GM23248 (cell line): ENCODE data around the gene STUM. TPM values are rescaled to one million over a fixed set of nuclear protein-coding genes. Genes with fewer than 3 reads are reported as not detected.

Experiments used
- DNase-seq: peaks from one replicate; pipeline ENCODE4 v3.0.0-alpha.2; 2015
- H2AFZ ChIP-seq: fragments of 200-600 bp; sonication (generic); 2 replicates; pipeline ENCODE4 v1.6.1; 2016; ENCODE audit warnings: antibody characterized with exemption
- H3F3A ChIP-seq: fragments of 200-600 bp; sonication (generic); 2 replicates; pipeline ENCODE4 v1.6.1; 2016; ENCODE audit warnings: mild to moderate bottlenecking, antibody characterized with exemption, mixed run types; ENCODE audit not compliant: insufficient read depth
- H3K27ac ChIP-seq: fragments of 200-600 bp; sonication (generic); 2 replicates; pipeline ENCODE4 v1.5.1; 2016; ENCODE audit warnings: mild to moderate bottlenecking
- H3K27me3 ChIP-seq: fragments of 200-600 bp; sonication (generic); replicated peaks from 2 replicates; pipeline ENCODE4 v1.6.1; 2016; ENCODE audit warnings: mild to moderate bottlenecking; ENCODE audit not compliant: insufficient read depth
- H3K36me3 ChIP-seq: fragments of 200-600 bp; sonication (generic); 2 replicates; pipeline ENCODE4 v1.6.1; 2016; ENCODE audit warnings: low read depth, mild to moderate bottlenecking
- H3K4me1 ChIP-seq: fragments of 200-600 bp; sonication (generic); 2 replicates; pipeline ENCODE4 v1.6.1; 2016; ENCODE audit warnings: mild to moderate bottlenecking; ENCODE audit not compliant: insufficient read depth
- H3K4me2 ChIP-seq: fragments of 200-600 bp; sonication (generic); one replicate; pipeline ENCODE4 v1.6.1; 2016; ENCODE audit warnings: mild to moderate bottlenecking; ENCODE audit not compliant: unreplicated experiment
- H3K4me3 ChIP-seq: fragments of 200-600 bp; sonication (generic); 2 replicates; pipeline ENCODE4 v1.5.1; 2016; ENCODE audit warnings: mild to moderate bottlenecking
- H3K79me2 ChIP-seq: fragments of 200-600 bp; sonication (generic); 2 replicates; pipeline ENCODE4 v1.6.1; 2016; ENCODE audit warnings: mild to moderate bottlenecking; ENCODE audit not compliant: insufficient read depth
- H3K9ac ChIP-seq: fragments of 200-600 bp; sonication (generic); 2 replicates; pipeline ENCODE4 v1.6.1; 2016; ENCODE audit warnings: mild to moderate bottlenecking
- H3K9me2 ChIP-seq: fragments of 200-600 bp; sonication (generic); 2 replicates; pipeline ENCODE4 v1.6.1; 2016; ENCODE audit warnings: mixed run types, mild to moderate bottlenecking, moderate library complexity; ENCODE audit not compliant: insufficient read depth
- H3K9me3 ChIP-seq: fragments of 200-600 bp; sonication (generic); one replicate; pipeline ENCODE4 v1.6.1; 2017; ENCODE audit warnings: low read depth
- H4K20me1 ChIP-seq: fragments of 200-600 bp; sonication (generic); 2 replicates; pipeline ENCODE4 v1.6.0; 2016; ENCODE audit not compliant: insufficient read depth
- EZH2 ChIP-seq: fragments of 200-600 bp; sonication (generic); IDR thresholded peaks from 2 replicates; pipeline ENCODE4 v1.6.1; 2018; ENCODE audit warnings: antibody characterized with exemption, mild to moderate bottlenecking; ENCODE audit not compliant: insufficient read depth, poor library complexity, severe bottlenecking
- EZH2phosphoT487 ChIP-seq: fragments of 200-600 bp; sonication (generic); IDR thresholded peaks from 2 replicates; pipeline ENCODE4 v1.6.1; 2018; ENCODE audit warnings: antibody characterized with exemption, moderate library complexity, mild to moderate bottlenecking, low read depth; ENCODE audit not compliant: insufficient read depth
- WGBS, 2 experiments: methylation state at CpG; one replicate each; pipeline ENCODE4 v1.1.6; 2015 to 2017; ENCODE audit warnings: low lambda C conversion rate in 2 of 2, low coverage in 1 of 2; ENCODE audit errors: missing lambda C conversion rate in 2 of 2; 5-methylcytosine and 5-hydroxymethylcytosine counted together
- in situ Hi-C: fragments of 300-500 bp; cut with MboI; formaldehyde crosslinking; loops from 2 replicates; pipeline ENCODE4 v1.15.0; 2020
- polyA plus RNA-seq: library from polyadenylated mRNA; unstranded; fragments of >200 nt; fragmentation: Nextera tagmentation; extraction: Ambion mirVana; gene quantifications from 2 replicates; pipeline ENCODE4 v1.2.1, GENCODE V29; 2016
- total RNA-seq: library from RNA; depleted of rRNA; stranded (reverse); fragments of >200 nt; shearing (Covaris generic); gene quantifications from 2 replicates; pipeline ENCODE4 v1.2.3, GENCODE V29; 2014

Gene STUM
- total and polyA plus RNA-seq, 2 experiments from 2014 or later, result under 0.01 TPM; not detected in 1

GRCh38 chr1:226574044-226574443 is 25.5 kb downstream of the STUM start:
- Histone ChIP-seq H3K9me3 (no peaks in the 10 kb centered on the region), H4K20me1 (no peaks in the 10 kb centered on the region), H3F3A (no peaks in the 10 kb centered on the region), H3K36me3 (no peaks in the 10 kb centered on the region), H3K79me2 (no peaks in the 10 kb centered on the region), H3K4me1 (no peaks in the 10 kb centered on the region), H3K27ac (no peak overlapping the region), H3K9ac (no peak overlapping the region), H2AFZ (no peak overlapping the region), H3K4me2 (no peak overlapping the region), H3K27me3 (peaks cover 5% of the 10 kb centered on the region), H3K9me2 (no peaks in the 10 kb centered on the region), H3K4me3 (no peak overlapping the region)
- 29 to 33% methylated on average over 2 of the region's 2 CpGs for WGBS, 2 experiments
- in situ Hi-C loops, result no loop called here
- DNase-seq, result no peak
- TF ChIP-seq EZH2 (no peak), EZH2phosphoT487 (no peak)

GRCh38 chr1:226574591-226575435 is 26.2 kb downstream of the STUM start:
- Histone ChIP-seq H3F3A (no peaks in the 10 kb centered on the region), H3K4me2 (no peak overlapping the region), H2AFZ (no peak overlapping the region), H3K9me2 (no peaks in the 10 kb centered on the region), H3K27ac (no peak overlapping the region), H3K27me3 (peaks cover 5% of the 10 kb centered on the region), H4K20me1 (no peaks in the 10 kb centered on the region), H3K36me3 (no peaks in the 10 kb centered on the region), H3K9me3 (no peaks in the 10 kb centered on the region), H3K4me3 (no peak overlapping the region), H3K9ac (no peak overlapping the region), H3K79me2 (no peaks in the 10 kb centered on the region), H3K4me1 (no peaks in the 10 kb centered on the region)
- 67 to 70% methylated on average over 21 of the region's 21 CpGs for WGBS, 2 experiments
- no peak for TF ChIP-seq EZH2
- no peak for TF ChIP-seq EZH2phosphoT487
- in situ Hi-C loops, result no loop called here
- DNase-seq, result no peak

GRCh38 chr1:226575436-226575720 is 26.8 kb downstream of the STUM start:
- H3K4me3 ChIP-seq, result no peak overlapping the region

GRCh38 chr1:226575739-226576378 is 27.3 kb downstream of the STUM start:
- no peak overlapping the region for H3K9ac ChIP-seq
- H3K27me3 ChIP-seq, result peaks cover under 1% of the 10 kb centered on the region; the same call in 1 of the 2 replicates
- H3K36me3 ChIP-seq, result no peaks in the 10 kb centered on the region
- H3F3A ChIP-seq, result no peaks in the 10 kb centered on the region
- H3K4me2 ChIP-seq, result no peak overlapping the region
- DNase-seq, result no peak
- no peaks in the 10 kb centered on the region for H4K20me1 ChIP-seq
- H3K9me2 ChIP-seq, result no peaks in the 10 kb centered on the region
- no peak for TF ChIP-seq EZH2phosphoT487
- TF ChIP-seq EZH2, result no peak
- no peak overlapping the region for H3K4me3 ChIP-seq
- no peak overlapping the region for H2AFZ ChIP-seq
- H3K27ac ChIP-seq, result no peak overlapping the region
- no peaks in the 10 kb centered on the region for H3K79me2 ChIP-seq
- no peaks in the 10 kb centered on the region for H3K4me1 ChIP-seq
- in situ Hi-C loops, result no loop called here
- no peaks in the 10 kb centered on the region for H3K9me3 ChIP-seq
- 62 to 66% methylated on average over 9 of the region's 9 CpGs for WGBS, 2 experiments

More at GRCh38 chr1:226575436-226575720, 26.8 kb downstream of the STUM start:
- H3K9me2 ChIP-seq, result no peaks in the 10 kb centered on the region
- no peaks in the 10 kb centered on the region for H4K20me1 ChIP-seq
- TF ChIP-seq EZH2 (no peak), EZH2phosphoT487 (no peak)
- WGBS, 2 experiments, result 68 to 71% methylated on average over 4 of the region's 4 CpGs
- H3K4me2 ChIP-seq, result no peak overlapping the region
- no peak overlapping the region for H2AFZ ChIP-seq
- no peaks in the 10 kb centered on the region for H3K79me2 ChIP-seq
- no peaks in the 10 kb centered on the region for H3F3A ChIP-seq
- H3K27me3 ChIP-seq, result peaks cover 5% of the 10 kb centered on the region
- no peak overlapping the region for H3K27ac ChIP-seq
- H3K4me1 ChIP-seq, result no peaks in the 10 kb centered on the region
- no peak overlapping the region for H3K9ac ChIP-seq
- no peaks in the 10 kb centered on the region for H3K36me3 ChIP-seq
- in situ Hi-C loops, result no loop called here
- no peak for DNase-seq
- no peaks in the 10 kb centered on the region for H3K9me3 ChIP-seq
